Suprapubic skin (tissue), 4 donors: ENCODE data around the gene ITPKC. TPM values are rescaled to one million over a fixed set of nuclear protein-coding genes. Genes with fewer than 3 reads are reported as not detected.
A peak's percentile ranks its signal among the peaks of the same experiment; 100 is the strongest.

Experiments used
- DNase-seq, 2 donors: peaks; one replicate each; pipeline ENCODE4 v3.0.0-alpha.2; 2019; ENCODE audit warnings: low spot score in 2 of 2
- H3K27ac ChIP-seq: fragments of 200-600 bp; sonication (generic); one replicate; pipeline ENCODE4 v1.5.1; 2019
- H3K27me3 ChIP-seq: fragments of 200-600 bp; sonication (generic); one replicate; pipeline ENCODE4 v1.5.1; 2019
- H3K36me3 ChIP-seq: fragments of 200-600 bp; sonication (generic); one replicate; pipeline ENCODE4 v1.5.1; 2019
- H3K4me1 ChIP-seq: fragments of 200-600 bp; sonication (generic); one replicate; pipeline ENCODE4 v1.5.1; 2019
- H3K4me3 ChIP-seq: fragments of 200-600 bp; sonication (generic); one replicate; pipeline ENCODE4 v1.5.1; 2019; ENCODE audit warnings: mild to moderate bottlenecking
- H3K9me3 ChIP-seq: fragments of 200-600 bp; sonication (generic); one replicate; pipeline ENCODE4 v1.5.1; 2019
- CTCF ChIP-seq, 2 donors: fragments of 200-600 bp in 1 of 2; fragments of 450-650 bp in 1 of 2; sonication (generic) in 1 of 2; IDR thresholded peaks; one replicate each; pipeline ENCODE4 v1.5.1; 2016 to 2019; ENCODE audit warnings: antibody characterized with exemption in 2 of 2, mild to moderate bottlenecking in 1 of 2, moderate library complexity in 1 of 2
- EP300 ChIP-seq: sonication (generic); formaldehyde crosslinking; IDR thresholded peaks from one replicate; pipeline ENCODE4 v1.6.1; 2017; ENCODE audit warnings: antibody characterized with exemption
- POLR2A ChIP-seq, 2 donors: fragments of 450-650 bp; IDR thresholded peaks; one replicate each; pipeline ENCODE4 v1.6.1; 2017; ENCODE audit warnings: antibody characterized with exemption in 2 of 2, mild to moderate bottlenecking in 2 of 2, moderate library complexity in 2 of 2
- POLR2AphosphoS5 ChIP-seq, 3 donors: sonication (generic); formaldehyde crosslinking; IDR thresholded peaks; one replicate each; pipeline ENCODE4 v1.6.1; 2017; ENCODE audit warnings: antibody characterized with exemption in 3 of 3
- WGBS: methylation state at CpG from one replicate; pipeline ENCODE4 v1.1.5; 2018; 5-methylcytosine and 5-hydroxymethylcytosine counted together
- total RNA-seq, 4 donors: library from RNA; depleted of rRNA; stranded (reverse); fragments of >200 nt; gene quantifications; one replicate each; pipeline ENCODE4 v1.1.0, GENCODE V29; 2016

Gene ITPKC
- total RNA-seq, 4 donors from 2014 or later = 52.9 to 93.8 (median 70.9) TPM

- no peak for DNase-seq
- Histone ChIP-seq H3K27ac (peak overlapping the region; percentile 97), H3K27me3 (no peaks in the 10 kb centered on the region), H3K4me3 (peak overlapping the region; percentile 90), H3K9me3 (no peaks in the 10 kb centered on the region), H3K36me3 (no peaks in the 10 kb centered on the region), H3K4me1 (peaks cover 55% of the 10 kb centered on the region)
- TF ChIP-seq POLR2AphosphoS5 (IDR thresholded peaks at IDR 0.05) (no peak), CTCF (IDR thresholded peaks at IDR 0.05) (no peak), EP300 (no peak), POLR2A (IDR thresholded peaks at IDR 0.05) (no peak)
- 12% methylated on average over 18 of the region's 20 CpGs for WGBS
Measured at GRCh38 chr19:40717880-40718773, 1.2 kb downstream of the ITPKC start.

- Histone ChIP-seq H3K4me3 (peak overlapping the region; percentile 90), H3K27me3 (no peaks in the 10 kb centered on the region), H3K9me3 (no peaks in the 10 kb centered on the region), H3K4me1 (peaks cover 56% of the 10 kb centered on the region), H3K36me3 (peaks cover 5% of the 10 kb centered on the region), H3K27ac (peak overlapping the region; percentile 97)
- 2% methylated on average over 7 of the region's 16 CpGs for WGBS
- peak; percentile 87 to 89 for DNase-seq
- TF ChIP-seq EP300 (no peak), POLR2AphosphoS5 (IDR thresholded peaks at IDR 0.05) (no peak), CTCF (IDR thresholded peaks at IDR 0.05) (no peak), POLR2A (IDR thresholded peaks at IDR 0.05) (peak in 1 of 2 donors; percentile 11)
Measured at GRCh38 chr19:40718774-40719391, 2.0 kb downstream of the ITPKC start.

GRCh38 chr19:40719414-40719894 lies 2.5 kb downstream of the ITPKC start:
- peak overlapping the region; percentile 90 for H3K4me3 ChIP-seq
- no peaks in the 10 kb centered on the region for H3K9me3 ChIP-seq
- WGBS = 31% methylated on average over 7 of the region's 7 CpGs
- H3K27ac ChIP-seq = peak overlapping the region; percentile 97
- peaks cover 51% of the 10 kb centered on the region for H3K4me1 ChIP-seq
- peaks cover 11% of the 10 kb centered on the region for H3K36me3 ChIP-seq
- H3K27me3 ChIP-seq = no peaks in the 10 kb centered on the region
- peak in 1 of 3 donors; percentile 40 for TF ChIP-seq POLR2AphosphoS5 (IDR thresholded peaks at IDR 0.05)
- no peak for TF ChIP-seq POLR2A (IDR thresholded peaks at IDR 0.05)
- DNase-seq = no peak

- no peaks in the 10 kb centered on the region for H3K9me3 ChIP-seq
- no peaks in the 10 kb centered on the region for H3K27me3 ChIP-seq
- H3K4me3 ChIP-seq = peak overlapping the region; percentile 90
- H3K27ac ChIP-seq = peak overlapping the region; percentile 97
- 83% methylated on average over 6 of the region's 6 CpGs for WGBS
- TF ChIP-seq CTCF (IDR thresholded peaks at IDR 0.05) = no peak
- TF ChIP-seq POLR2A (IDR thresholded peaks at IDR 0.05) = no peak
- no peak for TF ChIP-seq EP300
- TF ChIP-seq POLR2AphosphoS5 (IDR thresholded peaks at IDR 0.05) = no peak
- DNase-seq = no peak
- H3K4me1 ChIP-seq = peaks cover 44% of the 10 kb centered on the region
- H3K36me3 ChIP-seq = peaks cover 26% of the 10 kb centered on the region
Measured at GRCh38 chr19:40721140-40721486, 4.2 kb downstream of the ITPKC start.

- peak overlapping the region; percentile 90 for H3K4me3 ChIP-seq
- WGBS = 52% methylated on average over 9 of the region's 9 CpGs
- peak overlapping the region; percentile 97 for H3K27ac ChIP-seq
- no peak for TF ChIP-seq POLR2A (IDR thresholded peaks at IDR 0.05)
- TF ChIP-seq EP300 = no peak
- TF ChIP-seq CTCF (IDR thresholded peaks at IDR 0.05) = no peak
- no peak for TF ChIP-seq POLR2AphosphoS5 (IDR thresholded peaks at IDR 0.05)
- peaks cover 36% of the 10 kb centered on the region for H3K36me3 ChIP-seq
- peaks cover 40% of the 10 kb centered on the region for H3K4me1 ChIP-seq
- H3K27me3 ChIP-seq = no peaks in the 10 kb centered on the region
- no peaks in the 10 kb centered on the region for H3K9me3 ChIP-seq
- DNase-seq = no peak
Measured at GRCh38 chr19:40721936-40722661, 5.2 kb downstream of the ITPKC start.
